Breast epithelium (tissue), 3 donors: ENCODE data around the gene CUEDC2.

ENCODE experiments used
- POLR2A ChIP-seq: fragments of 450-650 bp; IDR thresholded peaks from one replicate; pipeline ENCODE4 v1.6.1; 2016; ENCODE audit warnings: antibody characterized with exemption, mild to moderate bottlenecking, moderate library complexity
- TF ChIP-seq, protein P1 (sequence below), 3 donors: fragments of 450-650 bp; IDR thresholded peaks; one replicate each; pipeline ENCODE4 v1.5.1; 2016 to 2017; ENCODE audit warnings: antibody characterized with exemption in 3 of 3, mild to moderate bottlenecking in 3 of 3, moderate library complexity in 3 of 3

- no peak for TF ChIP-seq POLR2A
- TF ChIP-seq, protein P1, sequence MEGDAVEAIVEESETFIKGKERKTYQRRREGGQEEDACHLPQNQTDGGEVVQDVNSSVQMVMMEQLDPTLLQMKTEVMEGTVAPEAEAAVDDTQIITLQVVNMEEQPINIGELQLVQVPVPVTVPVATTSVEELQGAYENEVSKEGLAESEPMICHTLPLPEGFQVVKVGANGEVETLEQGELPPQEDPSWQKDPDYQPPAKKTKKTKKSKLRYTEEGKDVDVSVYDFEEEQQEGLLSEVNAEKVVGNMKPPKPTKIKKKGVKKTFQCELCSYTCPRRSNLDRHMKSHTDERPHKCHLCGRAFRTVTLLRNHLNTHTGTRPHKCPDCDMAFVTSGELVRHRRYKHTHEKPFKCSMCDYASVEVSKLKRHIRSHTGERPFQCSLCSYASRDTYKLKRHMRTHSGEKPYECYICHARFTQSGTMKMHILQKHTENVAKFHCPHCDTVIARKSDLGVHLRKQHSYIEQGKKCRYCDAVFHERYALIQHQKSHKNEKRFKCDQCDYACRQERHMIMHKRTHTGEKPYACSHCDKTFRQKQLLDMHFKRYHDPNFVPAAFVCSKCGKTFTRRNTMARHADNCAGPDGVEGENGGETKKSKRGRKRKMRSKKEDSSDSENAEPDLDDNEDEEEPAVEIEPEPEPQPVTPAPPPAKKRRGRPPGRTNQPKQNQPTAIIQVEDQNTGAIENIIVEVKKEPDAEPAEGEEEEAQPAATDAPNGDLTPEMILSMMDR (IDR thresholded peaks at IDR 0.05), result no peak
Measured at GRCh38 chr10:102421507-102421756, 10.9 kb downstream of the CUEDC2 start.
